CD14-positive monocyte (primary cell): ENCODE measurements around the gene GRIK5. TPM values are rescaled to one million over a fixed set of nuclear protein-coding genes. Genes with fewer than 3 reads are reported as not detected.

Source experiments
- DNase-seq, 3 donors: peaks; one replicate each; pipeline ENCODE4 v3.0.0-alpha.2; 2011 to 2022
- H2AFZ ChIP-seq: 2 replicates; pipeline ENCODE4 v1.6.0; 2012; ENCODE audit warnings: mild to moderate bottlenecking, low read depth, low read length, inconsistent platforms; ENCODE audit not compliant: insufficient read depth, poor library complexity, severe bottlenecking
- H3K27ac ChIP-seq, 2 donors: 1 replicate in 1 of 2; 2 replicates in 1 of 2; pipeline ENCODE4 v1.5.1; 2012 to 2013; ENCODE audit warnings: low read length in 2 of 2, control low read depth in 1 of 2, inconsistent platforms in 1 of 2, low read depth in 1 of 2, mild to moderate bottlenecking in 1 of 2
- H3K27me3 ChIP-seq, 2 donors: one replicate each; pipeline versions ENCODE4 v1.6.0 to v1.6.1; 2011 to 2013; ENCODE audit warnings: low read length in 2 of 2; ENCODE audit not compliant: control insufficient read depth in 2 of 2, insufficient read depth in 2 of 2
- H3K36me3 ChIP-seq, 2 donors: replicated peaks in 1 of 2; 1 replicate in 1 of 2; 2 replicates in 1 of 2; pipeline versions ENCODE4 v1.5.1 to v1.6.1; 2012 to 2013; ENCODE audit warnings: low read length in 2 of 2, control low read depth in 1 of 2, inconsistent platforms in 1 of 2, mild to moderate bottlenecking in 1 of 2; ENCODE audit not compliant: insufficient read depth in 2 of 2, control insufficient read depth in 1 of 2
- H3K4me1 ChIP-seq, 2 donors: 1 replicate in 1 of 2; 2 replicates in 1 of 2; pipeline versions ENCODE4 v1.5.1 to v1.6.1; 2012 to 2013; ENCODE audit warnings: low read length in 2 of 2, control low read depth in 1 of 2, inconsistent platforms in 1 of 2, mild to moderate bottlenecking in 1 of 2, moderate library complexity in 1 of 2; ENCODE audit not compliant: insufficient read depth in 2 of 2, control insufficient read depth in 1 of 2
- H3K4me2 ChIP-seq: replicated peaks from 2 replicates; pipeline ENCODE3; 2012; ENCODE audit warnings: low read length, moderate library complexity, mild to moderate bottlenecking; ENCODE audit not compliant: poor library complexity, severe bottlenecking; ENCODE audit errors: extremely low read depth
- H3K4me3 ChIP-seq, 3 experiments: fragments of 200-600 bp in 1 of 3; sonication (generic) in 1 of 3; replicated peaks in 1 of 3; 1 replicate in 2 of 3; 2 replicates in 1 of 3; pipeline ENCODE4 v1.5.1; 2011 to 2013; ENCODE audit warnings: low read length in 3 of 3, mild to moderate bottlenecking in 3 of 3, control low read depth in 2 of 3, low read depth in 2 of 3, inconsistent platforms in 1 of 3, moderate library complexity in 1 of 3
- H3K79me2 ChIP-seq: 2 replicates; pipeline ENCODE4 v1.6.0; 2012; ENCODE audit warnings: mild to moderate bottlenecking, control low read depth, inconsistent platforms, low read length, moderate library complexity; ENCODE audit not compliant: insufficient read depth
- H3K9ac ChIP-seq: 2 replicates; pipeline ENCODE4 v1.6.0; 2017; ENCODE audit warnings: low read length, mild to moderate bottlenecking; ENCODE audit not compliant: insufficient read depth, poor library complexity, severe bottlenecking
- H3K9me3 ChIP-seq, 2 donors: replicated peaks in 1 of 2; 1 replicate in 1 of 2; 2 replicates in 1 of 2; pipeline versions ENCODE4 v1.5.1 to v1.6.1; 2012 to 2013; ENCODE audit warnings: low read length in 2 of 2, control low read depth in 1 of 2; ENCODE audit not compliant: control insufficient read depth in 1 of 2, insufficient read depth in 1 of 2
- H4K20me1 ChIP-seq: 2 replicates; pipeline ENCODE4 v1.6.0; 2012; ENCODE audit warnings: mild to moderate bottlenecking, low read length, control low read depth, moderate library complexity; ENCODE audit not compliant: insufficient read depth
- H3K27ac Mint-ChIP-seq, 7 donors: one replicate each; pipeline ENCODE4 v1.8.0; 2020; ENCODE audit warnings: mild to moderate bottlenecking in 7 of 7, mixed read lengths in 7 of 7, moderate library complexity in 6 of 7, inconsistent platforms in 2 of 7
- H3K27me3 Mint-ChIP-seq, 3 donors: one replicate each; pipeline ENCODE4 v1.8.0; 2021 to 2022; ENCODE audit warnings: low read depth in 3 of 3, mild to moderate bottlenecking in 3 of 3, mixed read lengths in 3 of 3, moderate library complexity in 3 of 3, inconsistent platforms in 1 of 3
- H3K36me3 Mint-ChIP-seq, 2 donors: one replicate each; pipeline ENCODE4 v1.8.0; 2020; ENCODE audit warnings: mixed read lengths in 2 of 2, inconsistent platforms in 1 of 2, mild to moderate bottlenecking in 1 of 2
- H3K4me1 Mint-ChIP-seq: one replicate; pipeline ENCODE4 v1.8.0; 2020; ENCODE audit warnings: mild to moderate bottlenecking, mixed read lengths
- H3K4me3 Mint-ChIP-seq, 2 donors: one replicate each; pipeline ENCODE4 v1.8.0; 2020; ENCODE audit warnings: mild to moderate bottlenecking in 2 of 2, mixed read lengths in 2 of 2, moderate library complexity in 1 of 2
- H3K9me3 Mint-ChIP-seq, 7 donors: one replicate each; pipeline ENCODE4 v1.8.0; 2020 to 2022; ENCODE audit warnings: mixed read lengths in 7 of 7, mild to moderate bottlenecking in 6 of 7, moderate library complexity in 6 of 7, inconsistent platforms in 2 of 7
- WGBS: methylation state at CpG from one replicate; pipeline ENCODE4 v1.1.5; 2013; ENCODE audit warnings: missing lambda C conversion rate; ENCODE audit not compliant: insufficient coverage; 5-methylcytosine and 5-hydroxymethylcytosine counted together
- intact Hi-C, 2 donors: fragments of 100-400 bp; cut with micrococcal nuclease; formaldehyde crosslinking; loops; one replicate each; pipeline versions ENCODE4 v1.15.0 to v1.15.1; 2023
- polyA plus RNA-seq, 3 donors: library from polyadenylated mRNA; depleted of rRNA in 1 of 3; unstranded in 2 of 3; stranded (reverse) in 1 of 3; fragments of 300-500 nt in 2 of 3; fragments of >200 nt in 1 of 3; fragmentation: Illumina TruSeq in 2 of 3; gene quantifications; 1 replicate in 2 of 3; 2 replicates in 1 of 3; pipeline ENCODE4 v1.2.3, GENCODE V29; 2012 to 2021
- TF ChIP-seq, protein P1 (sequence below): fragments of 200-600 bp; IDR thresholded peaks from one replicate; pipeline ENCODE4 v1.8.0; 2022; ENCODE audit warnings: antibody characterized with exemption, mild to moderate bottlenecking

The GRIK5 gene
- polyA plus RNA-seq, 3 donors: 0.12 to 0.28 TPM; not detected in 1

DNA sequence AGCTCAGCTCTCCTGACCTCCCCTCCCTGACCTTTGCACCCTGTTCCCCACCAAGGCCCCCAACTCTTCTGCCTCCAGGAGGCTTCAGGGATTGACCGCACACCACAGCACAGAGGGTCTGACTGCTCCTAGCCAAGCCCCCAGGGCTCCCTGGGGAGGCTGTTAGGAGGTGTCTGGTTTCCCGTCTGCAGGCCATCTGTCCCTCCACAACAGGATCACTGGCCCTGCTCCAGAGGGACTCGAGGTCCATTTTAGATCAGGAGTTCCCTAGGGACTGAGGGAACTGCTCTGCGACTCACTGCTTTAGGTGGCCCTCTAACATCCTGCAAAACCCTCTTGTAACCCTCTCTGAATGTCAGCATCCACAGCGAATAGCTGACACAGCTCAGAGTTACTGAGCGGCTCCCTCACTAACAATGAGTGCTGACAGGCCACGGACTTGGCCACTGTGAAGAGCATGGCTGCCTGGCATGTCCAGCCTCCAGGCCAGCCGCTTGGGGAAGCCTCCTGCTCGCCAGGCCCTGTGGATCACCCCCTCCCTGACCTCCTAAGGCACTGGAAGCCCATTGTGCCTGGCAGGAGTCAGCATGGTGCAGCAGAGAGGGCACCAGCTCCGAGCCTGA is 17.7 kb downstream of the GRIK5 start:
- no peaks in the 10 kb centered on the region for H4K20me1 ChIP-seq
- H3K9me3 Mint-ChIP-seq: no peaks in the 10 kb centered on the region
- no peak overlapping the region for H3K4me2 ChIP-seq
- H3K4me3 ChIP-seq: no peak overlapping the region
- H3K4me3 Mint-ChIP-seq: no peak overlapping the region
- no peaks in the 10 kb centered on the region for H3K4me1 ChIP-seq
- H3K9me3 ChIP-seq: no peaks in the 10 kb centered on the region
- H3K4me1 Mint-ChIP-seq: peaks cover 8% of the 10 kb centered on the region
- DNase-seq: no peak
- H3K27me3 ChIP-seq: no peaks in the 10 kb centered on the region
- no peak overlapping the region for H2AFZ ChIP-seq
- no peaks in the 10 kb centered on the region for H3K79me2 ChIP-seq
- TF ChIP-seq, protein P1, sequence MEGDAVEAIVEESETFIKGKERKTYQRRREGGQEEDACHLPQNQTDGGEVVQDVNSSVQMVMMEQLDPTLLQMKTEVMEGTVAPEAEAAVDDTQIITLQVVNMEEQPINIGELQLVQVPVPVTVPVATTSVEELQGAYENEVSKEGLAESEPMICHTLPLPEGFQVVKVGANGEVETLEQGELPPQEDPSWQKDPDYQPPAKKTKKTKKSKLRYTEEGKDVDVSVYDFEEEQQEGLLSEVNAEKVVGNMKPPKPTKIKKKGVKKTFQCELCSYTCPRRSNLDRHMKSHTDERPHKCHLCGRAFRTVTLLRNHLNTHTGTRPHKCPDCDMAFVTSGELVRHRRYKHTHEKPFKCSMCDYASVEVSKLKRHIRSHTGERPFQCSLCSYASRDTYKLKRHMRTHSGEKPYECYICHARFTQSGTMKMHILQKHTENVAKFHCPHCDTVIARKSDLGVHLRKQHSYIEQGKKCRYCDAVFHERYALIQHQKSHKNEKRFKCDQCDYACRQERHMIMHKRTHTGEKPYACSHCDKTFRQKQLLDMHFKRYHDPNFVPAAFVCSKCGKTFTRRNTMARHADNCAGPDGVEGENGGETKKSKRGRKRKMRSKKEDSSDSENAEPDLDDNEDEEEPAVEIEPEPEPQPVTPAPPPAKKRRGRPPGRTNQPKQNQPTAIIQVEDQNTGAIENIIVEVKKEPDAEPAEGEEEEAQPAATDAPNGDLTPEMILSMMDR: no peak
- peaks cover 0 to 3% (median 2%) of the 10 kb centered on the region in 3 donors for H3K27me3 Mint-ChIP-seq
- 93% methylated on average over 8 of the region's 10 CpGs for WGBS
- no peak overlapping the region for H3K9ac ChIP-seq
- H3K36me3 ChIP-seq: no peaks in the 10 kb centered on the region
- intact Hi-C loops: no loop called here
- H3K27ac Mint-ChIP-seq: no peak overlapping the region
- no peak overlapping the region for H3K27ac ChIP-seq
- no peaks in the 10 kb centered on the region for H3K36me3 Mint-ChIP-seq

DNA sequence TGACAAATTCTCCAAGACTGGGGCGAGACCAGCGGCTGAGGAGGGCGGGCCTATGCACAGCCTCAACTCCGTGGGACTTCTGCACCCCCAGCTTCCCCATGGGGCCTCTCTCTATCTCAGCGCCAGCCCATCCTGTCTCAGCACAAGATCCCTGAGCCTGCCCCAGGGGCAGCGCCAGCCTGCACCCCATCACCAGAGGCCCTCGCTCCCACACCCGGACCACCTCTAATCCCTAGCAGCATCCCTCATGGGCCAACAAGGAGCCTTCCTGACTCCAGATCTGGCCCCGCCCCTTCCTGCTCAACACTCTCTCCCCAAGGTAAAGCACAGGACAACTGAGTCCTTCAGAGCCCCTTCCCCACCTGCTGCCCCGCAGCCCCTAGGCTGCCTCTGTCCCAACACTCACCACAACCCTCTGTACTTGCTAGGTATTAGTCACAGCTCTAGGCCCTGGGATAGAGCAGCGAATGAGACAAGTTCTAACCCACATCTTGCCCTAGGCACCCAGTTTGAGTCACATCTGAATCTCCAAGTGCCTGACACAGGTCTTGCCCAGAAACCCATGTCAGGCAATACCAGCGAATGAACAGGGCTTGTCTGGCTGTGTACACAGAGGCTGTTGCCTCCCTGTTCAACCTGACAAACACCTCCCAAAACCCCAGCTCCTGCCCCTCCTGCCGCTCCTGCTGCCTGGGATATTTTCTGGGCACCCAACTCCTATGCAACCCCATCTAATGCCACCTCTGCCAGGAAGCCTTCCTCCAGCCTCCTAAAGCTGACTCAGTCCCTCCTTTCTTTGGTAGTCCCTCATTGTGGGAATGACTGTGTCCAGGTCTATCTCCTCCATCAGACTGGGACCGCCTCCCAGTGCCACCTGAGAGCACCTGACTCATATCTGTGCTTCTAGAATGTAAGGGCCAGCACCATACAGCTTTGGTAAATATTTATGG is 18.6 kb downstream of the GRIK5 start:
- Histone ChIP-seq H2AFZ (no peak overlapping the region), H3K36me3 (no peaks in the 10 kb centered on the region), H3K79me2 (no peaks in the 10 kb centered on the region), H3K4me1 (no peaks in the 10 kb centered on the region), H3K9me3 (no peaks in the 10 kb centered on the region), H3K27ac (no peak overlapping the region), H3K9ac (no peak overlapping the region), H4K20me1 (no peaks in the 10 kb centered on the region), H3K4me3 (no peak overlapping the region), H3K4me2 (no peak overlapping the region), H3K27me3 (no peaks in the 10 kb centered on the region)
- H3K36me3 Mint-ChIP-seq: no peaks in the 10 kb centered on the region
- no peak for DNase-seq
- H3K4me1 Mint-ChIP-seq: peaks cover 5% of the 10 kb centered on the region
- H3K9me3 Mint-ChIP-seq: no peaks in the 10 kb centered on the region
- WGBS: 97% methylated on average over 12 of the region's 14 CpGs
- TF ChIP-seq, protein P1: no peak
- no peak overlapping the region for H3K4me3 Mint-ChIP-seq
- no peak overlapping the region for H3K27ac Mint-ChIP-seq
- peaks cover 0 to 3% (median 2%) of the 10 kb centered on the region in 3 donors for H3K27me3 Mint-ChIP-seq
- intact Hi-C loops: no loop called here
